ENCODE data around the gene CACNA2D2. TPM values are rescaled to one million over a fixed set of nuclear protein-coding genes. Genes with fewer than 3 reads are reported as not detected.

The CACNA2D2 gene
- polyA plus RNA-seq, 1 of the 3 experiments (the other 2 are of a cell fraction), result 1.1 TPM

- Histone ChIP-seq H3K9me3 (no peaks in the 10 kb centered on the region), H3F3A (replicated peaks; ENCODE audit: insufficient read depth) (no peaks in the 10 kb centered on the region), H3K9me2 (no peaks in the 10 kb centered on the region), H3K9ac (no peak overlapping the region), H2AFZ (ENCODE audit: low read depth) (no peak overlapping the region), H3K4me2 (no peak overlapping the region), H3K27ac (ENCODE audit: low read depth in 2 of 2, low read length in 1 of 2) (no peak overlapping the region; a peak in 1 of 4 replicates), H4K20me1 (ENCODE audit: insufficient read depth) (no peaks in the 10 kb centered on the region), H3K79me2 (ENCODE audit: insufficient read depth) (no peaks in the 10 kb centered on the region), H3K27me3 (ENCODE audit: insufficient read depth) (peaks cover 6% of the 10 kb centered on the region; the same call in 1 of the 2 replicates), H3K4me1 (ENCODE audit: control insufficient read depth in 1 of 2, insufficient read depth in 2 of 2, low read depth in 1 of 2, low read length in 1 of 2) (peaks cover 0 to 43% of the 10 kb centered on the region in 2 experiments; a peak in 1 of 4 replicates), H3K4me3 (ENCODE audit: low read depth in 2 of 2, low read length in 1 of 2) (no peak overlapping the region; a peak in 1 of 4 replicates), H3K36me3 (replicated peaks in 1 of 2; ENCODE audit: control insufficient read depth in 1 of 2, insufficient read depth in 2 of 2, low read length in 1 of 2) (no peaks in the 10 kb centered on the region)
- peak; percentile 89 for DNase-seq
- 50% methylated on average over 2 of the region's 2 CpGs for WGBS (ENCODE audit: low lambda C conversion rate)
- TF ChIP-seq EP300 (IDR thresholded peaks at IDR 0.05; ENCODE audit: borderline replicate concordance in 1 of 2, low read depth in 1 of 2, low read length in 1 of 2) (no peak), JUND (IDR thresholded peaks at IDR 0.05) (no peak), IRF3 (IDR thresholded peaks at IDR 0.05; ENCODE audit: low read depth, low read length) (no peak), EZH2phosphoT487 (IDR thresholded peaks at IDR 0.05; ENCODE audit: borderline replicate concordance, low read depth) (no peak), POLR2AphosphoS5 (IDR thresholded peaks at IDR 0.05; ENCODE audit: low read depth, low read length) (no peak), CTCF (IDR thresholded peaks at IDR 0.05) (peak; percentile 86), NRF1 (IDR thresholded peaks at IDR 0.05; ENCODE audit: low read depth, low read length) (no peak), RCOR1 (IDR thresholded peaks at IDR 0.05; ENCODE audit: low read length) (no peak), TAF1 (IDR thresholded peaks at IDR 0.05; ENCODE audit: borderline replicate concordance, low read depth, low read length) (no peak), RAD21 (IDR thresholded peaks at IDR 0.05; ENCODE audit: low read length) (peak; percentile 88), SIN3A (IDR thresholded peaks at IDR 0.05; ENCODE audit: borderline replicate concordance, low read depth, low read length) (no peak), FOXJ3 (CRISPR knock-in tag; IDR thresholded peaks at IDR 0.05) (no peak), RFX5 (IDR thresholded peaks at IDR 0.05; ENCODE audit: low read length) (no peak), YY1 (IDR thresholded peaks at IDR 0.05; ENCODE audit: low read depth) (no peak), USF2 (IDR thresholded peaks at IDR 0.05; ENCODE audit: borderline replicate concordance, low read depth, low read length) (no peak), SMC3 (IDR thresholded peaks at IDR 0.05; ENCODE audit: low read depth, low read length) (peak; percentile 93), ELF1 (IDR thresholded peaks at IDR 0.05) (no peak), MEF2A (IDR thresholded peaks at IDR 0.05; ENCODE audit: borderline replicate concordance, low read depth) (no peak), TEAD4 (IDR thresholded peaks at IDR 0.05; ENCODE audit: borderline replicate concordance, insufficient read depth) (no peak)
- POLR2A ChIA-PET, result interaction anchor here (0.6 to 1.2 kb wide), 2 partner anchors 188 to 192 kb away, joined by 3 read pairs; partner anchors contain the start of genes CYB561D2 and NPRL2
- CTCF ChIA-PET, result interaction anchor here (0.5 to 22.6 kb wide), 61 partner anchors 8 to 339 kb away, joined by 3 to 499 read pairs (median 6); partner anchors contain the start of genes CACNA2D2, CISH, CYB561D2 and HEMK1
These were observed 39.0 kb upstream of the CACNA2D2 start for GRCh38 chr3:50542177-50543034.

All from SK-N-SH (cell line).